Kidney epithelial cell (primary cell): ENCODE results near the gene CDK5RAP3. TPM values are rescaled to one million over a fixed set of nuclear protein-coding genes. Genes with fewer than 3 reads are reported as not detected.
"Not testable (repeated sequence)": the region's sequence is repeated elsewhere in the genome, so short reads cannot be mapped to it uniquely, and the experiment has no call there.

Experiments used
- DNase-seq: peaks from one replicate; pipeline ENCODE4 v3.0.0-alpha.2; 2010; ENCODE audit warnings: low read depth
- H3K27me3 ChIP-seq: 2 replicates; pipeline ENCODE4 v1.6.0; 2011; ENCODE audit warnings: low read length; ENCODE audit not compliant: control insufficient read depth, insufficient read depth
- H3K36me3 ChIP-seq: 2 replicates; pipeline ENCODE4 v1.5.1; 2011; ENCODE audit warnings: low read length; ENCODE audit not compliant: control insufficient read depth, insufficient read depth
- H3K4me3 ChIP-seq: 2 replicates; pipeline ENCODE4 v1.5.1; 2011; ENCODE audit warnings: low read depth, mild to moderate bottlenecking, control low read depth, low read length
- total RNA-seq: library from RNA; depleted of rRNA; stranded (reverse); fragments of >200 nt; gene quantifications from 2 replicates; pipeline ENCODE4 v1.2.3, GENCODE V29; 2015
- TF ChIP-seq, protein P1 (sequence below): IDR thresholded peaks from 2 replicates; pipeline ENCODE4 v1.5.1; 2011; ENCODE audit warnings: mild to moderate bottlenecking, moderate library complexity, low read length, control low read depth, inconsistent platforms; ENCODE audit not compliant: insufficient read depth, poor library complexity, severe bottlenecking

Gene CDK5RAP3
- total RNA-seq, 1 donor from 2014 or later = 95.1 TPM

GRCh38 chr17:47983492-47984223, 12.7 kb downstream of the CDK5RAP3 start:
- H3K36me3 ChIP-seq = peaks cover 5% of the 10 kb centered on the region
- TF ChIP-seq, protein P1, sequence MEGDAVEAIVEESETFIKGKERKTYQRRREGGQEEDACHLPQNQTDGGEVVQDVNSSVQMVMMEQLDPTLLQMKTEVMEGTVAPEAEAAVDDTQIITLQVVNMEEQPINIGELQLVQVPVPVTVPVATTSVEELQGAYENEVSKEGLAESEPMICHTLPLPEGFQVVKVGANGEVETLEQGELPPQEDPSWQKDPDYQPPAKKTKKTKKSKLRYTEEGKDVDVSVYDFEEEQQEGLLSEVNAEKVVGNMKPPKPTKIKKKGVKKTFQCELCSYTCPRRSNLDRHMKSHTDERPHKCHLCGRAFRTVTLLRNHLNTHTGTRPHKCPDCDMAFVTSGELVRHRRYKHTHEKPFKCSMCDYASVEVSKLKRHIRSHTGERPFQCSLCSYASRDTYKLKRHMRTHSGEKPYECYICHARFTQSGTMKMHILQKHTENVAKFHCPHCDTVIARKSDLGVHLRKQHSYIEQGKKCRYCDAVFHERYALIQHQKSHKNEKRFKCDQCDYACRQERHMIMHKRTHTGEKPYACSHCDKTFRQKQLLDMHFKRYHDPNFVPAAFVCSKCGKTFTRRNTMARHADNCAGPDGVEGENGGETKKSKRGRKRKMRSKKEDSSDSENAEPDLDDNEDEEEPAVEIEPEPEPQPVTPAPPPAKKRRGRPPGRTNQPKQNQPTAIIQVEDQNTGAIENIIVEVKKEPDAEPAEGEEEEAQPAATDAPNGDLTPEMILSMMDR = no peak
- H3K4me3 ChIP-seq = no peak overlapping the region
- no peak for DNase-seq
- H3K27me3 ChIP-seq = no peaks in the 10 kb centered on the region

DNA sequence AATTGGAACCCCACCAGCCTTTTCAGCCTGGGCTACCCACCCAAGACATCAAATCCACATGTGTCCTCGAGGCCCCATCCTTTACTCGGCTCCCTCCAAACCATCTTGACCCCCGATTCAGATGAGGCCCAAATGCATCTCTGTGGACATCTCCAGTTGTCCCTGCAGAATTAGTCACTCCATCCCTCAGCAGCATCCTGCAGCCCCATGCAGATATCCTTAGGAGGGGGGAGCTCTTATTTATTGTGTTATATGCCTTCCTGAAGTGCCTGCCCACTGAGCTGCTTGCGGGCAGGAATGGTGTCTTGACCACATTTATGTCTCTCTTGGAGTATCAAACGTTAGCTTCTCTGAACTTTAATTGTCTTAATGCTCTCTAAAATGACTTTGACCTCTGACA, 15.6 kb downstream of the CDK5RAP3 start:
- no peaks in the 10 kb centered on the region for H3K27me3 ChIP-seq
- TF ChIP-seq, protein P1 = no peak
- no peak for DNase-seq
- no peak overlapping the region for H3K4me3 ChIP-seq
- H3K36me3 ChIP-seq = peaks cover 3% of the 10 kb centered on the region

DNA sequence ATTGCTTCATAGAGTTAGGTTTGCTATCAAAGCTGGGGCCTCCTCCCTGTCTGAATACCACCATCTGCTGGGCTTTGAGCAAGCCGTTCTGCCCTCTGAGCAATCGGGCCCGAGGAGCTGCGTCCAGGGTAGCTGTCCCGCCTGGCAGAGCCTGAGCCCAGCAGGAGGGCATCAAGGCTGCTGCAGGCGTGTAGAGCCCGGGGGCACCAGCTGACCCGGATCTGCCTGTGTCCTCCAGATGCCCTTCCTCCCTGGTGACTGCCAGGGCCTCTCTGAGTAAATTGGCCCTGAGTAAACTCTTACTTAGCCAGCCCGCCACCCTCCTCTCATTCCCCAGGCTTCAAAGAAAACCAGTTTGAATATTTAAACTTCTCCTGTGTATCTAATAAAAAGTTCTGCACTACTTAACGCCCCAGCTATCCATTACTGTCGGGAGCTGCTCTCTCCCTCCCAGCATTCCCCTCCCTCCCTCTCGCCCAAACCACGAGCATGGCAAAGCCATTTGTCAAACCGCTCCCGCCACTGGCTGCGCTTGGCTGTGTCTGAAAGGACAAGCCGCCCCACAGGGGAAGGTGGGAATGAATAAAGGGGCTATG, 16.4 kb downstream of the CDK5RAP3 start:
- peaks cover 3% of the 10 kb centered on the region for H3K36me3 ChIP-seq
- no peaks in the 10 kb centered on the region for H3K27me3 ChIP-seq
- no peak overlapping the region for H3K4me3 ChIP-seq
- DNase-seq = no peak
- TF ChIP-seq, protein P1 = no peak

GRCh38 chr17:47988445-47988844, 17.5 kb downstream of the CDK5RAP3 start:
- DNase-seq = not testable (repeated sequence)

GRCh38 chr17:47989159-47989558, 18.2 kb downstream of the CDK5RAP3 start:
- no peaks in the 10 kb centered on the region for H3K36me3 ChIP-seq
- no peak for DNase-seq
- TF ChIP-seq, protein P1 = no peak
- no peaks in the 10 kb centered on the region for H3K27me3 ChIP-seq
- H3K4me3 ChIP-seq = no peak overlapping the region

More at GRCh38 chr17:47988445-47988844, 17.5 kb downstream of the CDK5RAP3 start:
- not testable (repeated sequence) for H3K36me3 ChIP-seq, H3K27me3 ChIP-seq, H3K4me3 ChIP-seq

DNA sequence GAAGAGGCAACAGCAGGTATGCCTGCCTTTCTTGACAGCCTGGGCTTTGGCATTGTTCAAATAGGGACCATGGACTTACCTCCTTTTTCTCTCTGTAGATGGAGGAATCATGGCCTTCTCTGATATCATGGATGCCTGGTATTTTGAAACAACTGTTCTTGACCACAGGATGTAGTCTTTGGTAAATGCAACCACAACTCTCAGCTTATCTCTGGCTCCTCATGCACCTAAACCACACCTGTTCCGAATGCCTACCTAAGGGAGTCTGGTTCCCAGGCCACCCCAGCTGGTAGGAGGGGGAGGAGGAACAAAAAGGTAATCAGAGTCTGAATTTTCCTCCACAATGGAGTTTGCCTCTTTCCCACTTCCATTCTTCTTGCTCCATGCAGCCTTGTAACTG, 18.8 kb downstream of the CDK5RAP3 start:
- H3K4me3 ChIP-seq = no peak overlapping the region
- H3K27me3 ChIP-seq = no peaks in the 10 kb centered on the region
- H3K36me3 ChIP-seq = no peaks in the 10 kb centered on the region
- TF ChIP-seq, protein P1 = no peak
- DNase-seq = no peak
